Measurements from ENCODE around the gene ACTC1. TPM values are rescaled to one million over a fixed set of nuclear protein-coding genes. Genes with fewer than 3 reads are reported as not detected.

ACTC1 gene
- total RNA-seq, 2 donors from 2014 or later: 1.6 to 2.1 TPM

DNA sequence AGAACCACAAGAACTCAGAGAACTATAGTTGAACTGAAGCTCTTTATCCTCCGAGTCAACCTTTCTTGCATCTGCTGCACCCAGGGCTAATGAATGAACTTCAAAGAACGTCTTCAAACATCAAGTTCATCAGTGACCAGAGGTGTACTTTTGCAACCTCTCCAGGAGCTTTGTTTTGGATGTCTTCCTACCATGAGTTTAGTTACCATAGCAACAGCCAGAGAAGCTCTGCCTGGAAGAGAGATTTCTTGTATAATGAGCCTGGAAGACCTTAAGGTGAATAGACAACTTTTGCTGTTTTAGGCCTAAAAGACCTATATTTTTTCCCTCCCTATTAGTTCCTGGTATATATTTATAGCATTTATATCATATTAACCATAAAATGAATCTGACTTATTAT lies 9.1 kb downstream of the ACTC1 start:
- no peak for DNase-seq
- Histone ChIP-seq H3K9me3 (no peaks in the 10 kb centered on the region), H3K27ac (no peak overlapping the region), H3K27me3 (no peaks in the 10 kb centered on the region), H3K4me3 (no peak overlapping the region), H3K36me3 (replicated peaks in 1 of 2; ENCODE audit: insufficient read depth in 1 of 2, low read depth in 2 of 2) (no peaks in the 10 kb centered on the region), H3K4me1 (no peaks in the 10 kb centered on the region)
- 52 to 61% methylated on average over 2 of the region's 2 CpGs for WGBS, 2 donors
- TF ChIP-seq POLR2A (IDR thresholded peaks at IDR 0.05): no peak
- no peak for TF ChIP-seq CTCF (IDR thresholded peaks at IDR 0.05)
- no peak for ATAC-seq
- intact Hi-C loops (cut with DNase I): no loop called here

- no peak overlapping the region for H3K4me3 ChIP-seq
- no peak overlapping the region for H3K27ac ChIP-seq
- H3K36me3 ChIP-seq (replicated peaks in 1 of 2; ENCODE audit: insufficient read depth in 1 of 2, low read depth in 2 of 2): no peaks in the 10 kb centered on the region
- no peak for DNase-seq
- no peaks in the 10 kb centered on the region for H3K9me3 ChIP-seq
- H3K4me1 ChIP-seq: no peaks in the 10 kb centered on the region
- no peak for ATAC-seq
- no peak for TF ChIP-seq CTCF (IDR thresholded peaks at IDR 0.05)
- no peak for TF ChIP-seq POLR2A (IDR thresholded peaks at IDR 0.05)
- no peaks in the 10 kb centered on the region for H3K27me3 ChIP-seq
- intact Hi-C loops (cut with DNase I): no loop called here
These were observed 11.4 kb downstream of the ACTC1 start for GRCh38 chr15:34783991-34784390.

GRCh38 chr15:34783431-34783830 lies 11.9 kb downstream of the ACTC1 start:
- no peak for DNase-seq
- H3K36me3 ChIP-seq (replicated peaks in 1 of 2; ENCODE audit: insufficient read depth in 1 of 2, low read depth in 2 of 2): no peaks in the 10 kb centered on the region
- no peak overlapping the region for H3K27ac ChIP-seq
- H3K27me3 ChIP-seq: no peaks in the 10 kb centered on the region
- H3K4me1 ChIP-seq: no peaks in the 10 kb centered on the region
- ATAC-seq: no peak
- H3K9me3 ChIP-seq: no peaks in the 10 kb centered on the region
- intact Hi-C loops (cut with DNase I): no loop called here
- WGBS, 2 donors: 85 to 91% methylated on average over 2 of the region's 2 CpGs
- H3K4me3 ChIP-seq: no peak overlapping the region
- no peak for TF ChIP-seq POLR2A (IDR thresholded peaks at IDR 0.05)
- TF ChIP-seq CTCF (IDR thresholded peaks at IDR 0.05): no peak

DNA sequence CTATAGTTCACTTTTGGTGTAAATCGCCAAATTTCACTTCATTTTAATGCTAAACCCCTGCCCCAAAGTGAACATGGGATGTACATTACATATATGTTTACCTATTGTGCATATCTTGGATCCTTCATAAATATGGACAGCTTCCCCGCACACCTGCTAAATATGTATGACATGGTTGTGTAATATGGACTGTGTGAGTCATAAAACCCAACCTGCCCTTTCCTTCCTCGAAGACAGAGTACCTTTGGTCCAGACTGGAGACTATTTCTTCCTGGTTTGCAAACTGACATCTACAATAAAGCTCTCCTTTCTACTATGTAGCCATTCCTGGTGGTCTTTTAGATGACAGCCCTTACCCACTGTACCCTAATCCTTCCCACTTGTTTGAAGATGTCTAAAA lies 12.4 kb downstream of the ACTC1 start:
- intact Hi-C loops (cut with DNase I): no loop called here
- 54 to 57% methylated on average over 3 of the region's 3 CpGs for WGBS, 2 donors
- Histone ChIP-seq H3K4me1 (no peaks in the 10 kb centered on the region), H3K27ac (no peak overlapping the region), H3K9me3 (no peaks in the 10 kb centered on the region), H3K4me3 (no peak overlapping the region), H3K27me3 (no peaks in the 10 kb centered on the region), H3K36me3 (replicated peaks in 1 of 2; ENCODE audit: insufficient read depth in 1 of 2, low read depth in 2 of 2) (no peaks in the 10 kb centered on the region)
- DNase-seq (no peak), ATAC-seq (no peak)
- TF ChIP-seq CTCF (IDR thresholded peaks at IDR 0.05) (no peak), POLR2A (IDR thresholded peaks at IDR 0.05) (no peak)

GRCh38 chr15:34780725-34781124 lies 14.6 kb downstream of the ACTC1 start:
- H3K4me3 ChIP-seq: no peak overlapping the region
- H3K36me3 ChIP-seq (replicated peaks in 1 of 2; ENCODE audit: insufficient read depth in 1 of 2, low read depth in 2 of 2): no peaks in the 10 kb centered on the region
- ATAC-seq (no peak), DNase-seq (no peak)
- no peaks in the 10 kb centered on the region for H3K4me1 ChIP-seq
- WGBS, 2 donors: 45 to 46% methylated on average over 2 of the region's 2 CpGs
- intact Hi-C loops (cut with DNase I): no loop called here
- no peaks in the 10 kb centered on the region for H3K9me3 ChIP-seq
- no peak overlapping the region for H3K27ac ChIP-seq
- no peak for TF ChIP-seq CTCF (IDR thresholded peaks at IDR 0.05)
- H3K27me3 ChIP-seq: no peaks in the 10 kb centered on the region

Data from body of pancreas (tissue), 4 donors.